ENCODE results near the gene LIN7A. TPM values are rescaled to one million over a fixed set of nuclear protein-coding genes. Genes with fewer than 3 reads are reported as not detected.
A peak's percentile ranks its signal among the peaks of the same experiment; 100 is the strongest.

LIN7A gene
- total RNA-seq, result 0.80 to 27.1 TPM (median 0.92 TPM) in 3 replicates
- long read RNA-seq, result 0 reads

- TF ChIP-seq, protein P1, sequence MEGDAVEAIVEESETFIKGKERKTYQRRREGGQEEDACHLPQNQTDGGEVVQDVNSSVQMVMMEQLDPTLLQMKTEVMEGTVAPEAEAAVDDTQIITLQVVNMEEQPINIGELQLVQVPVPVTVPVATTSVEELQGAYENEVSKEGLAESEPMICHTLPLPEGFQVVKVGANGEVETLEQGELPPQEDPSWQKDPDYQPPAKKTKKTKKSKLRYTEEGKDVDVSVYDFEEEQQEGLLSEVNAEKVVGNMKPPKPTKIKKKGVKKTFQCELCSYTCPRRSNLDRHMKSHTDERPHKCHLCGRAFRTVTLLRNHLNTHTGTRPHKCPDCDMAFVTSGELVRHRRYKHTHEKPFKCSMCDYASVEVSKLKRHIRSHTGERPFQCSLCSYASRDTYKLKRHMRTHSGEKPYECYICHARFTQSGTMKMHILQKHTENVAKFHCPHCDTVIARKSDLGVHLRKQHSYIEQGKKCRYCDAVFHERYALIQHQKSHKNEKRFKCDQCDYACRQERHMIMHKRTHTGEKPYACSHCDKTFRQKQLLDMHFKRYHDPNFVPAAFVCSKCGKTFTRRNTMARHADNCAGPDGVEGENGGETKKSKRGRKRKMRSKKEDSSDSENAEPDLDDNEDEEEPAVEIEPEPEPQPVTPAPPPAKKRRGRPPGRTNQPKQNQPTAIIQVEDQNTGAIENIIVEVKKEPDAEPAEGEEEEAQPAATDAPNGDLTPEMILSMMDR (IDR thresholded peaks at IDR 0.05), result no peak
- DNase-seq (ENCODE audit: low spot score), result no peak
- H3K36me3 Mint-ChIP-seq (ENCODE audit: low read depth), result no peaks in the 10 kb centered on the region
- peaks cover 12% of the 10 kb centered on the region for H3K27me3 Mint-ChIP-seq (ENCODE audit: low read depth)
- peaks cover 24% of the 10 kb centered on the region for H3K4me1 Mint-ChIP-seq (ENCODE audit: low read depth)
- H3K27ac Mint-ChIP-seq (ENCODE audit: unreplicated experiment), result no peak within 1 kb of the TSS
- no peaks in the 10 kb centered on the region for H3K9me3 Mint-ChIP-seq (ENCODE audit: low read depth)
- H3K4me3 Mint-ChIP-seq (ENCODE audit: unreplicated experiment), result peak within 1 kb of the TSS; percentile 77
Measured at GRCh38 chr12:80937391-80938238, at the start of gene LIN7A. Gene LIN7A, minus strand, starts transcription at chr12:80937934. Its CDS starts 212 bp downstream, at chr12:80937722.

GRCh38 chr12:80986224-80986623, 48.5 kb upstream of the LIN7A start:
- no peak overlapping the region for H3K27ac Mint-ChIP-seq (ENCODE audit: unreplicated experiment)

DNA sequence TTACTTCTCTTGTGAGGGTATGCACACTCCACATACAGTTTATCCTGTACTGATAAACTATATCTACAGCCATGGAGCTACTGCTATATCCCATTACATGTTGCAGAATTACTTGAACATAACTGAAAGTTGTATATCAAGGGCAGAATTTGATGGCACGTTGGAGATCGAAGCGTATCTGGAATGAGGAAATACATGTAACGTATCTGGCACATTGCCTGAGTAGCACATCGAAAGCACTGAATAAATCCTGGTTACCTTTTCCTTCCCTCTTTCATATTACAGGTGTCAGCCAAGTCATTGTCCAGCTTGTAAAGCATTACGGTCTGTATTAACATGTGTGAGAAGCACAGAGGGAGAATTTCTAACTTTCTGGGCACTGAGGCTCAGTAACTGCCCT, 42.1 kb upstream of the LIN7A start:
- Mint-ChIP-seq H3K9me3 (ENCODE audit: low read depth) (no peaks in the 10 kb centered on the region), H3K4me3 (ENCODE audit: unreplicated experiment) (no peak overlapping the region), H3K4me1 (ENCODE audit: low read depth) (no peaks in the 10 kb centered on the region), H3K36me3 (ENCODE audit: low read depth) (peaks cover 1% of the 10 kb centered on the region), H3K27ac (ENCODE audit: unreplicated experiment) (no peak overlapping the region), H3K27me3 (ENCODE audit: low read depth) (peaks cover 15% of the 10 kb centered on the region)
- TF ChIP-seq, protein P1 (IDR thresholded peaks at IDR 0.05), result no peak
- DNase-seq (ENCODE audit: low spot score), result no peak

More at GRCh38 chr12:80986224-80986623, 48.5 kb upstream of the LIN7A start:
- TF ChIP-seq, protein P1 (IDR thresholded peaks at IDR 0.05), result no peak
- peaks cover 11% of the 10 kb centered on the region for H3K27me3 Mint-ChIP-seq (ENCODE audit: low read depth)
- H3K36me3 Mint-ChIP-seq (ENCODE audit: low read depth), result no peaks in the 10 kb centered on the region
- no peaks in the 10 kb centered on the region for H3K4me1 Mint-ChIP-seq (ENCODE audit: low read depth)
- no peak overlapping the region for H3K4me3 Mint-ChIP-seq (ENCODE audit: unreplicated experiment)
- no peaks in the 10 kb centered on the region for H3K9me3 Mint-ChIP-seq (ENCODE audit: low read depth)
- no peak for DNase-seq (ENCODE audit: low spot score)

GRCh38 chr12:80979251-80979650, 41.5 kb upstream of the LIN7A start:
- TF ChIP-seq, protein P1 (IDR thresholded peaks at IDR 0.05), result no peak
- Mint-ChIP-seq H3K9me3 (ENCODE audit: low read depth) (no peaks in the 10 kb centered on the region), H3K4me3 (ENCODE audit: unreplicated experiment) (no peak overlapping the region), H3K27ac (ENCODE audit: unreplicated experiment) (no peak overlapping the region), H3K36me3 (ENCODE audit: low read depth) (peaks cover 1% of the 10 kb centered on the region), H3K27me3 (ENCODE audit: low read depth) (peaks cover 12% of the 10 kb centered on the region), H3K4me1 (ENCODE audit: low read depth) (no peaks in the 10 kb centered on the region)
- DNase-seq (ENCODE audit: low spot score), result no peak

DNA sequence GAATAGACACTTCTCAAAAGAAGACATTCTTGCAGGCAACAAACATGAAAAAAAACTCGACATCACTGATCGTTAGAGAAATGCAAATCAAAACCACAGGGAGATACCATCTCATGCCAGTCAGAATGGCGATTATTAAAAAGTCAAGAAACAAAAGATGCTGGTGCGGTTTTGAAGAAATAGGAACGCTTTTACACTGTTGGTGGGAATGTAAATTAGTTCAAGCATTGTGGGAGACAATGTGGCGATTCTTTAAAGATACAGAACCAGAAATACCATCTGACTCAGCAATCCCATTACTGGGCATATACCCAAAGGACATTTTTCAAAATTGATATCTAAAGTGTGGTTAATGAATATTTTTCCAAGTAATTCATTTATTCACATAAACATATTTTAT, 39.6 kb upstream of the LIN7A start:
- DNase-seq (ENCODE audit: low spot score), result no peak
- Mint-ChIP-seq H3K4me3 (ENCODE audit: unreplicated experiment) (no peak overlapping the region), H3K27ac (ENCODE audit: unreplicated experiment) (no peak overlapping the region), H3K4me1 (ENCODE audit: low read depth) (no peaks in the 10 kb centered on the region), H3K9me3 (ENCODE audit: low read depth) (no peaks in the 10 kb centered on the region), H3K27me3 (ENCODE audit: low read depth) (peaks cover 4% of the 10 kb centered on the region), H3K36me3 (ENCODE audit: low read depth) (peaks cover 1% of the 10 kb centered on the region)
- TF ChIP-seq, protein P1 (IDR thresholded peaks at IDR 0.05), result no peak

Measured in chondrocyte (in vitro differentiated cells).